ENCODE results near the gene DDX10. TPM values are rescaled to one million over a fixed set of nuclear protein-coding genes. Genes with fewer than 3 reads are reported as not detected.

Gene DDX10
- total and polyA plus RNA-seq, 2 of the 8 experiments (the other 6 are each of a cell fraction or from before 2014, with no cell fraction given) = 49.2 to 52.2 TPM

- Histone ChIP-seq H3K9me3 (ENCODE audit: insufficient read depth in 2 of 2, low read depth in 1 of 2, low read length in 1 of 2) (peaks cover 11 to 12% of the 10 kb centered on the region in 2 experiments), H3K56ac (replicated peaks; ENCODE audit: insufficient read length, low read depth, low read length) (no peak overlapping the region), H2BK120ac (replicated peaks; ENCODE audit: low read depth, low read length) (no peak overlapping the region), H2AFZ (ENCODE audit: low read length) (no peak overlapping the region), H2BK12ac (ENCODE audit: low read depth, low read length) (no peak overlapping the region), H4K91ac (replicated peaks; ENCODE audit: insufficient read length, low read length) (no peak overlapping the region), H3K4me1 (replicated peaks in 1 of 4; ENCODE audit: control insufficient read depth in 3 of 4, insufficient read depth in 4 of 4, low read length in 3 of 4) (peaks cover 0 to 7% (median 0%) of the 10 kb centered on the region in 4 experiments; a peak in 2 of 7 replicates), H3K23me2 (ENCODE audit: low read depth, low read length) (no peaks in the 10 kb centered on the region), H3K18ac (ENCODE audit: extremely low read depth, low read length) (no peak overlapping the region), H3K23ac (ENCODE audit: insufficient read length) (no peak overlapping the region), H3K4ac (replicated peaks; ENCODE audit: insufficient read length, low read depth, low read length) (no peak overlapping the region), H2AK5ac (ENCODE audit: low read depth, low read length) (no peak overlapping the region), H2BK15ac (ENCODE audit: low read length) (no peak overlapping the region), H2BK20ac (ENCODE audit: low read length) (no peak overlapping the region), H3K36me3 (ENCODE audit: control insufficient read depth in 2 of 4, insufficient read depth in 4 of 4, low read length in 3 of 4) (no peaks in the 10 kb centered on the region), H4K8ac (ENCODE audit: extremely low read depth, insufficient read depth, low read length) (no peak overlapping the region), H3K9ac (replicated peaks in 1 of 4; ENCODE audit: extremely low read depth in 1 of 4, low read depth in 3 of 4, low read length in 3 of 4) (no peak overlapping the region), H3K79me2 (ENCODE audit: control insufficient read depth in 1 of 2, insufficient read depth in 2 of 2, low read length in 2 of 2) (no peaks in the 10 kb centered on the region), H4K20me1 (replicated peaks in 1 of 2; ENCODE audit: control insufficient read depth in 1 of 2, insufficient read depth in 2 of 2, low read length in 2 of 2) (no peaks in the 10 kb centered on the region), H4K5ac (ENCODE audit: insufficient read length, low read depth, low read length) (no peak overlapping the region), H3K14ac (ENCODE audit: insufficient read length) (no peak overlapping the region), H2BK5ac (ENCODE audit: low read depth, low read length) (no peak overlapping the region), H3K79me1 (ENCODE audit: low read depth, low read length) (no peaks in the 10 kb centered on the region), H3K4me3 (ENCODE audit: extremely low read depth in 1 of 4, insufficient read depth in 2 of 4, low read depth in 3 of 4, low read length in 4 of 4) (no peak overlapping the region), H3K27me3 (replicated peaks in 1 of 4; ENCODE audit: control insufficient read depth in 3 of 4, extremely low read depth in 1 of 4, insufficient read depth in 3 of 4, low read length in 3 of 4) (no peaks in the 10 kb centered on the region), H3K27ac (ENCODE audit: low read depth, low read length) (no peak overlapping the region), H3K4me2 (ENCODE audit: insufficient read depth in 1 of 2, low read depth in 2 of 2, low read length in 2 of 2) (no peak overlapping the region)
- DNase-seq (ENCODE audit: low read depth in 1 of 2, low spot score in 2 of 2) (no peak), FAIRE-seq (no peak)
- CTCF ChIA-PET (ENCODE audit: partially characterized antibody) = interaction anchor here (1.0 to 1.2 kb wide), 2 partner anchors 19 to 170 kb away, joined by 3 read pairs; no protein-coding TSS in a partner anchor
- WGBS, 2 experiments (ENCODE audit: extremely low coverage in 1 of 2, insufficient coverage in 1 of 2, insufficient read length in 1 of 2, insufficient replicate concordance in 2 of 2, low coverage in 1 of 2, low lambda C conversion rate in 2 of 2, missing lambda C conversion rate in 1 of 2) = 77% methylated on average over 3 of the region's 3 CpGs; no CpG with 5 or more reads in 1 of the 2 experiments
- POLR2A ChIA-PET (ENCODE audit: partially characterized antibody) = no interaction called here
- no peak for TF ChIP-seq JUND (IDR thresholded peaks at IDR 0.05; ENCODE audit: low read length)
- no peak for TF ChIP-seq SAP30 (IDR thresholded peaks at IDR 0.05; ENCODE audit: insufficient read depth, insufficient replicate concordance, low read length)
- no peak for TF ChIP-seq SP1 (IDR thresholded peaks at IDR 0.05; ENCODE audit: low read depth, low read length)
- TF ChIP-seq RAD21 (IDR thresholded peaks at IDR 0.05 in 1 of 2, conservative IDR thresholded peaks at IDR 0.05 in 1 of 2; ENCODE audit: low read depth in 2 of 2, low read length in 2 of 2) = no peak
- TF ChIP-seq BCL11A (IDR thresholded peaks at IDR 0.05; ENCODE audit: low read depth in 2 of 2, low read length in 2 of 2) = no peak
- TF ChIP-seq CHD1 (IDR thresholded peaks at IDR 0.05; ENCODE audit: low read depth, low read length) = no peak
- TF ChIP-seq PHF8 (conservative IDR thresholded peaks at IDR 0.05; ENCODE audit: low read depth, low read length) = no peak
- no peak for TF ChIP-seq ATF3 (IDR thresholded peaks at IDR 0.05; ENCODE audit: insufficient read depth, low read depth, low read length)
- TF ChIP-seq SP4 (IDR thresholded peaks at IDR 0.05; ENCODE audit: low read length) = no peak
- TF ChIP-seq USF2 (IDR thresholded peaks at IDR 0.05; ENCODE audit: low read length) = no peak
- no peak for TF ChIP-seq RXRA (IDR thresholded peaks at IDR 0.05; ENCODE audit: insufficient read depth, low read depth, low read length)
- TF ChIP-seq CBX5 (IDR thresholded peaks at IDR 0.05; ENCODE audit: low read depth, low read length) = no peak
- no peak for TF ChIP-seq POLR2A (IDR thresholded peaks at IDR 0.05; ENCODE audit: control extremely low read depth in 1 of 2, low read depth in 2 of 2, low read length in 2 of 2)
Measured at GRCh38 chr11:108629274-108629673, 35.6 kb upstream of the DDX10 start.

All from H1 (cell line).